HG02610 (cell line): ENCODE results near the gene PROM1.

Experiments
- ATAC-seq: cut with Tn5 transposase; IDR thresholded peaks from one replicate; pipeline ENCODE4 v1.9.1; 2021; ENCODE audit warnings: mild to moderate bottlenecking, moderate library complexity; ENCODE audit not compliant: unreplicated experiment

The PROM1 gene

GRCh38 chr4:15948826-15949225, 135.0 kb downstream of the PROM1 start:
- no peak for ATAC-seq

- no peak for ATAC-seq
These were observed 136.1 kb downstream of the PROM1 start for GRCh38 chr4:15947684-15948083.

DNA sequence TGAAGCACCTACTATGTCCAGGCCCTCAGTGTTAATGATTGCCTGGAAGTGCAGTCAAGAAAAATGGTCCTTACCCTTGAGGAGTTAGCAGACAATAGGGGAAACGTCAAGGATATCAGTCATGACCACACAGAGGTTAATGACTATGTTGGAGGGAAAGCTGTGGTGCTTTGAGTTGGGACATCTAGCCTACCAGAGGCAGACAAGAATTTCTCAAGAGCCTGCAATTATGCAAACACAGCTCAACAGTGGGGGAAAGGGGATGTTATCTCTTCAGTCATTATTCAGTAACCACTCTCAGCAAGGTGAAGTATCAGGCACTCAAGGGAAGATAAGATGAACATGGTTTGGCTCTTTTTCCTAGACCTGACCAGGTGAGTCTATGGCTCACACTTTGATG, 138.3 kb downstream of the PROM1 start:
- no peak for ATAC-seq

DNA sequence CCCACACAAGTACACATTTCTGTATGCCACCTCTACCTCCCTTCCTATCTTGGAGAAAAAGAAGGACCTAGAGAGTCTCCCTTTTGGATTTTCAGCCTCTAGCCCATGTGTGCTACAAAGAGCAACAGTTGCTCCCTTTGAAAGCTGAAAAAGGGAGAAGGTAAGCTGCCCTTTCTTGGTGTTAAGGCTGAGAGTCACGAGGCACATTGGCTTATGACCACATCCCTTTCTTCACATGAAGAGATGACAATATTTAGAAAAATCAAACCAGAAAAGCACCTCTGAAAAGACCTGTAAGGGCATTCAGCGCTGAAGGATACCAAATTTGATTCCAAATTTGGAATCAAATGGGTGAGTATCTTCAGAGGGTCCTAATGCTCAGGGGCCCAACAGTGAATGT, 138.9 kb downstream of the PROM1 start:
- no peak for ATAC-seq

DNA sequence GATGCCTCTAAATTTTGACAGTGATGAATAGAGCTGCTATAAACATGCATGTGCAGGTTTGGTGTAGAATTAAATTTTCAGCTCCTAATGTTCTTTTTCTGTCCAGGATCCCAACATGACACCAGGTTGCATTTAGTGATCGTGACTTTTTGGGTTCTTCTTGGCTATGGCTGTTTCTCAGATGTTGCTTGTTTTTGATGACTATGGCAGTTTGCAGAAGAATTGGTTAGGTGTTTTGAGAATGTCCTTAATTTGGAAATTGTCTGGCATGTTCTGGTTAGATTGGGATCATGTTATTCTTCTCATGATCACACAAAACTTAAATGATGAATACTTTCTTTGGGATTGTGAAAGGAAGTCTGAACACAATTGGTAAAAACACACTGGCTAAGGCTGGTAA, 141.5 kb downstream of the PROM1 start:
- ATAC-seq, result no peak

- ATAC-seq, result no peak
These were observed 145.2 kb downstream of the PROM1 start, which contains the start of gene FGFBP1 for GRCh38 chr4:15938640-15939039. TSS of gene FGFBP1 (minus strand) at chr4:15938740. CDS start at chr4:15936632, 2,108 bp downstream.

DNA sequence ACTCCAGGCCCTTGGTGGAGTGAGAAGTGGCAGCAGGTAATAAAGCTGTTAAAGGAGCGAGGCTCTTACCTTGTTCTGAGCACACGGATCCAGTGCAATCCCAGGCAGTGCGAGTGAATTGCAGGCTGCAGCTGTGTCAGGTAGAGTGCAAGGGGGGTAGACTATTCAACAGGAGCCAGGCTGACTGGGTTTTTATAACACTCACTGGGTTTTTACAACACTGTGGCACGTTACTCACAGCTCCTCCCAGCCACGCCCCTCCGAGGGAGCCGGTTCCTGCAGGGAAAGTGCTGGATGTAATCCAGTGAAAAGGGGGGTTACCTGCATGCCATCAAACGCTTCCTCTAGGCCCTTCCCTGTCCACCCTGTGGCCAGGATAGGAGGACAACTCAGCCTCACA, 145.6 kb downstream of the PROM1 start:
- no peak for ATAC-seq

DNA sequence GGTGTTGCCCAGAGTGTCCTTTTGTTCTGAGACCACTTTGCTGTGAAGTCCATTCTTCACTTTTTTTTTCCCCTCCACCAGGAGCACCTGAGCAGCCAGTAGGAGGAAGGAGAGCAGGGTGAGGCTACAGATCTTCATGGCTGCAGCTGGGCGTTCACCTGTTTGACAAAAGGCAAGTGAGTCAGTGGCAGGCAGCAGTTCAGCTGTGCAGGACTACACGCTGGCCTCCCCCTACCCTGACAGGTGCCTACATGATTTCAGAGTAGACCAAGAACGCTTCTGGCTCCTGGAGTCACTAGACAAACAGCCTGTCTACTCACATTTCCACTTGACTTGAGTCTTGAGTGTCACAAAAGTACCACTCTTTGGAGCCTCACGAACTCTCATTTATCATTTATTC, 147.3 kb downstream of the PROM1 start:
- no peak for ATAC-seq

- no peak for ATAC-seq
These were observed 148.1 kb downstream of the PROM1 start for GRCh38 chr4:15935504-15936402.

DNA sequence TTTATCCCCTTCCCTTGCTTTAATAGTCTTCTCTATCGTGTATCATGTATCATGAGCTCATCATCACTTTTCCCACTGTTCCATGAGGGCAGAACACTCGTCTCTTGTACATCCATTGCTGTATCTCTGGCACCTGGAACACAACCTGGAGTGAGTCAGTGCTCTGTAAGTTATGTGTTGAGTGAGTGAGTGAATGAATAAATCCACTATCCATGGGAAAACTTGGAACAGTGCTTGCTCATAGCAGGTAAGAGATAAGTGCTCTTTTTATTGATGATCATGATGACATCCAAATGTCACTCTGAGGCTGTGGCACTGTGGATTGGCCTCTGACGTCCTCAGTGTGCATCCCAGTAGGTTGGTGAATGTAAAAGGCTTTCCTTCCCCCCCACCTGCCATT, 149.6 kb downstream of the PROM1 start:
- no peak for ATAC-seq

GRCh38 chr4:15931451-15932210, 152.2 kb downstream of the PROM1 start:
- ATAC-seq, result no peak

DNA sequence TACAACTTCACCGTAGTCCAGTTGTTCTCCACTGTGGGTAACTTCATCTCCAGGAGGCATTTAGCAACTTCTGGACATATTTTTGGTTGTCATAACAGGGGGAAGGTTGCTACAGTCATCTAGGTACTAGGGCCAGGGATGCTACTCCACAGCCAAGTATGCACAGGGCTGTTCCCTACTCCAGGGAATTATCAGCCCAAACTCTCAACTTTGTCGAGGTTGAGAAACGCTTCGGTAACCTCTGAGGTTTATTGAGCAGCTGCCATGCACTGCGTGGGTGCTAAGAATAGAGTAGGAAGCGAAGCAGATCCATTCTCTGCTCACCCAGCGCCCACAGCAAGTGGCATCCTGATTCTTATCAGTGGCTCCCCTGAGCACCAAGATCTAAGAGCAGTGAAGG, 153.5 kb downstream of the PROM1 start:
- ATAC-seq, result no peak

DNA sequence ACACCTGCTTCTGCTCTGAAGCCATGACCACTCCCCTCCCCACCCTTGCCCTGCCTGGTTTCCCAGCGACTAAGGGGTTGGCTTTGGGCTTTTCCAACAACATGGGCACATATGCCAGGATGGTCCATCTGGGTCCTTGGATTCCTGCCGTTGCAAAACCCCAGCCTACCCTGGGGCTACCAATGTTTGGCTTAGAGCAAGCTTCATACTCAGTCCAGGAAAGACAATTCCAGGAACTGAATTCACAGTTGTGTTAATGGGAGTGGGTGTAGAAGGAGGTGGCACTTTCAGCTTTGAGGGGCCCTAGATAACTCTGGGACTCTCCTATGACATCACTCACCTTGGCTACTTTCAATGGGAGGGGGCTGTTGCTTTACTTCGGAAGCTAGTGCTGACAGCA, 154.3 kb downstream of the PROM1 start:
- no peak for ATAC-seq

GRCh38 chr4:15928883-15929282, 154.9 kb downstream of the PROM1 start:
- no peak for ATAC-seq

DNA sequence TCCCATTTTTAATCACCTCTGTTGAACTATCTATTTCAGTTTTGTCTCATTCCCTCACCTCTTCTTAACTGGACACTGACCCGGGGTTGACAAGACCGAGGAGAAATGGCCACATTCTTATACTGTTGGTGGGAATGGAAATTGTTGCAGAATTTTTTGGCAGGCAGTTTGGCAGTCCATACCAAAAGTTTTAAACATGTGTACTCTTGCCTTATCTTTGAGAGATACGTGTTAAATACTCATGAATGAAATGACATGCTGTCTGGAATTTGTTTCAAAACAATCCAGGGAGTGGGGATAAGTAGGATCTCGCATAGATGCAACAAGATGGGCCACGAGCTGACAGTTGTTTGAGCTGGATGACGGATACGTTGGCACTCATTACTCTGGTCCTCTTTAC, 157.3 kb downstream of the PROM1 start:
- no peak for ATAC-seq

GRCh38 chr4:15925830-15926229, 158.0 kb downstream of the PROM1 start:
- ATAC-seq, result no peak

DNA sequence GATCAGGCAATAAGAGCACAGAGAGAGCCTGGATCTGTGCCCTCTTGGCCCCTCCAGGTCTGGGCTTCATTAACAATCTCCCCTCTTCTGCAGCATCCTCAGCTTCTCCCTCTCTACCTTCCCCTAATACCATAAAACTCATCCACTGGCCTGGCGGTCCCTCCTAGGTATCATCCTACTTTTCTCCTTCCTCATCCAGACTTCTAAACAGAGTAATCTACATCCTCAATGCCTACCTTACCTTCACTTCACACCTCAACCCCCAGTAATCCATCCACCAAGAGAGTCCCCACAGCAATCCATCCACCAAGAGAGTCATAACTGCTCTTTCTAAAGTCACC, 162.3 kb downstream of the PROM1 start:
- no peak for ATAC-seq

DNA sequence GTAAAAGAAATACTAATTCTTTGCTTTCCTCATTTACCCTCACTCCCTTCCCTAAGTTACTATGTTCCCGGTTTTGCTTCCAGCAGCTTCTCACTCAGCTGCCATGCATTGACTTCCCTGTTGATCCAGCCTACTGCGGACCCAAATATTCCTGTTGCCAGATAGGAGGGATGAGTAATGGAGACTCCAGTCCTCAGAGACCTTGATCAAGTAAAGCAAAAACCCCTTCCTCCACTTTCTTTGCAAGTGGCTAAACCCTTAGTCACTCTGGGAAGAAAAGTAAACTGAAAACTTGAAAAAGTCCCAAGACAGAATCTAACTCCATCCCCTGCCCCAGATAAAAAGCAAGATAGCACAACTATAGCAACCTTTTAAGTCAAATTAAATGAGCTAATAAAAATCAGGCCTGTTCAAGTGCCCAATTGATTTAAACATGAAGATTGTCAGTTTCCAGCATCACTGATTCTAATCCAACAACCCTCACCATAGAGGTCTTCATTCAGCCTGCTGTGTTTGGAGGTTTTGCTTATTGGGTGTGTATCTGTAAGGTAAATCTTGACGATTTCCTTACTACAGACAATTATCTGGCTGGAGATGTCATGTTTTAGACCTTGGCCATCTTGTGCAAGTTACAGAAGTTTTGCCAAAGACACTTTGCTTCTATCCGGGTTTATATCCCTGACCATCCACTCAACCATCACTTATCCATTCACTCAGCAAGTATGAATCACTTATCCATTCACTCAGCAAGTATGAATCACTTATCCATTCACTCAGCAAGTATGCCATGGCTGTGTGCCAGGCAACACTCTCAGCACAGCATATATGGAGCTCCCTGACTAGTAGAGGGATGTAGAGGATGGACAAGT, 162.9 kb downstream of the PROM1 start:
- no peak for ATAC-seq

DNA sequence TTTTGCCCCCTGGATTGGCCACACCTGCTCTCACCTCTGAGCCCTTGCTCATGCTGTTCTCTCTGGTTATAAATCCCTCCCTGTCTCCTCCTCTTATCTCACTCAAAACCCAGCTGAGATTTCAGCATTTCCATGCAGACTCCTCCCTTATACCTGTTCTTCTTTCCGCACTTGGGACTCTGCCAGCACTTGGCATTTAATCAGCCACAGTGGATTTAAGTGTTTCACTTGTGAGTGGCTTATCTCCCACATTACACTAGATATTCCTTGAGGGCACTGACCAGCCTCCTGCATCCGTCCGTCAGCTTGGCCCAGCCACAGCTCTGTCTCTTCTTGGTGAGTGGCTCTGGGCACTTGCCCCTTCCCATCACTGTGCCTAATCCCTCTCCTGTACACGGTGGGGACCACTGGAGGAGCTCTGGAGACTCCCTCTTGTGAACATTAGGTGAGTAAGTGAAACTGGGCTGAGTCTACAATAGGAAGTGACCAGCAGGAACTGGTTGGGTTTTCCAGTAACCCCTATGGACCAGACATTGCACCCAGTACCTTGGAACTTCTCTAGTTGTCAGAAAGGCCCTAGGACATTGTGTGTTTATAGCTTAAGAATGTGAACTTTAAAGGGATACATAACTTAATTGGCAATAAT, 165.2 kb downstream of the PROM1 start:
- ATAC-seq, result no peak
